ENCODE data around the gene WASF2. TPM values are rescaled to one million over a fixed set of nuclear protein-coding genes. Genes with fewer than 3 reads are reported as not detected.
"Not testable (repeated sequence)": the region's sequence is repeated elsewhere in the genome, so short reads cannot be mapped to it uniquely, and the experiment has no call there.

WASF2 gene
- polyA plus RNA-seq, 1 donor from 2014 or later: 2.5 TPM

GRCh38 chr1:27471477-27471876, 18.5 kb downstream of the WASF2 start:
- no peak overlapping the region for H2AFZ ChIP-seq (ENCODE audit: low read depth, low read length)
- no peaks in the 10 kb centered on the region for H3K9me2 ChIP-seq (ENCODE audit: insufficient read depth, low read length)
- no peak overlapping the region for H3K9ac ChIP-seq (ENCODE audit: low read length)
- H3K36me3 ChIP-seq (ENCODE audit: insufficient read depth, low read length): peaks cover under 1% of the 10 kb centered on the region
- no peaks in the 10 kb centered on the region for H3F3A ChIP-seq (ENCODE audit: insufficient read depth, low read length, poor library complexity, severe bottlenecking)
- no peaks in the 10 kb centered on the region for H4K20me1 ChIP-seq (ENCODE audit: insufficient read depth)
- no peak overlapping the region for H3K27ac ChIP-seq (ENCODE audit: low read length)
- no peak overlapping the region for H3K4me2 ChIP-seq (ENCODE audit: low read length)
- H3K9me3 ChIP-seq (ENCODE audit: low read length): no peaks in the 10 kb centered on the region
- H3K27me3 ChIP-seq (ENCODE audit: insufficient read depth, low read depth, low read length): no peaks in the 10 kb centered on the region
- peaks cover 45% of the 10 kb centered on the region for H3K79me2 ChIP-seq (replicated peaks; ENCODE audit: insufficient read depth, low read length)
- TF ChIP-seq CTCF (IDR thresholded peaks at IDR 0.05; ENCODE audit: poor library complexity, severe bottlenecking) (no peak), EZH2 (IDR thresholded peaks at IDR 0.05; ENCODE audit: borderline replicate concordance, insufficient read depth, low read length, poor library complexity, severe bottlenecking) (no peak), EP300 (conservative IDR thresholded peaks at IDR 0.05; ENCODE audit: poor library complexity, severe bottlenecking) (no peak)
- no peak overlapping the region for H3K4me3 ChIP-seq (ENCODE audit: low read length)

GRCh38 chr1:27469334-27469733, 20.6 kb downstream of the WASF2 start:
- no peak overlapping the region for H3K9ac ChIP-seq (ENCODE audit: low read length)
- no peaks in the 10 kb centered on the region for H4K20me1 ChIP-seq (ENCODE audit: insufficient read depth)
- no peak overlapping the region for H3K4me3 ChIP-seq (ENCODE audit: low read length)
- no peak overlapping the region for H3K4me2 ChIP-seq (ENCODE audit: low read length)
- no peak overlapping the region for H2AFZ ChIP-seq (ENCODE audit: low read depth, low read length)
- no peaks in the 10 kb centered on the region for H3K9me3 ChIP-seq (ENCODE audit: low read length)
- TF ChIP-seq REST (IDR thresholded peaks at IDR 0.05; ENCODE audit: borderline replicate concordance) (no peak), CTCF (IDR thresholded peaks at IDR 0.05; ENCODE audit: poor library complexity, severe bottlenecking) (no peak), POLR2AphosphoS5 (IDR thresholded peaks at IDR 0.05) (no peak), TAF1 (IDR thresholded peaks at IDR 0.05; ENCODE audit: low read depth) (no peak), EZH2 (IDR thresholded peaks at IDR 0.05; ENCODE audit: borderline replicate concordance, insufficient read depth, low read length, poor library complexity, severe bottlenecking) (no peak), SMC3 (conservative IDR thresholded peaks at IDR 0.05; ENCODE audit: poor library complexity) (no peak), MXI1 (conservative IDR thresholded peaks at IDR 0.05; ENCODE audit: poor library complexity, severe bottlenecking) (no peak), EP300 (conservative IDR thresholded peaks at IDR 0.05; ENCODE audit: poor library complexity, severe bottlenecking) (no peak), RAD21 (conservative IDR thresholded peaks at IDR 0.05) (no peak)
- no peaks in the 10 kb centered on the region for H3K27me3 ChIP-seq (ENCODE audit: insufficient read depth, low read depth, low read length)
- H3K79me2 ChIP-seq (replicated peaks; ENCODE audit: insufficient read depth, low read length): peaks cover 31% of the 10 kb centered on the region
- H3K27ac ChIP-seq (ENCODE audit: low read length): no peak overlapping the region
- H3F3A ChIP-seq (ENCODE audit: insufficient read depth, low read length, poor library complexity, severe bottlenecking): no peaks in the 10 kb centered on the region
- H3K9me2 ChIP-seq (ENCODE audit: insufficient read depth, low read length): no peaks in the 10 kb centered on the region
- H3K36me3 ChIP-seq (ENCODE audit: insufficient read depth, low read length): peaks cover 4% of the 10 kb centered on the region

- not testable (repeated sequence) for H3K27ac ChIP-seq (ENCODE audit: low read length); H3F3A ChIP-seq (ENCODE audit: insufficient read depth, low read length, poor library complexity, severe bottlenecking); H3K9me2 ChIP-seq (ENCODE audit: insufficient read depth, low read length); H2AFZ ChIP-seq (ENCODE audit: low read depth, low read length); H3K4me3 ChIP-seq (ENCODE audit: low read length); H3K9ac ChIP-seq (ENCODE audit: low read length); H3K36me3 ChIP-seq (ENCODE audit: insufficient read depth, low read length); H4K20me1 ChIP-seq (ENCODE audit: insufficient read depth); H3K4me2 ChIP-seq (ENCODE audit: low read length); H3K27me3 ChIP-seq (ENCODE audit: insufficient read depth, low read depth, low read length); H3K9me3 ChIP-seq (ENCODE audit: low read length)
- H3K79me2 ChIP-seq (replicated peaks; ENCODE audit: insufficient read depth, low read length): peaks cover 22% of the 10 kb centered on the region
Observed at GRCh38 chr1:27468378-27468777, 21.6 kb downstream of the WASF2 start.
